ENCODE data around the gene SHISAL1. TPM values are rescaled to one million over a fixed set of nuclear protein-coding genes. Genes with fewer than 3 reads are reported as not detected.

The SHISAL1 gene
- total RNA-seq, 4 donors from 2014 or later: 6.6 to 20.4 (median 12.4) TPM

DNA sequence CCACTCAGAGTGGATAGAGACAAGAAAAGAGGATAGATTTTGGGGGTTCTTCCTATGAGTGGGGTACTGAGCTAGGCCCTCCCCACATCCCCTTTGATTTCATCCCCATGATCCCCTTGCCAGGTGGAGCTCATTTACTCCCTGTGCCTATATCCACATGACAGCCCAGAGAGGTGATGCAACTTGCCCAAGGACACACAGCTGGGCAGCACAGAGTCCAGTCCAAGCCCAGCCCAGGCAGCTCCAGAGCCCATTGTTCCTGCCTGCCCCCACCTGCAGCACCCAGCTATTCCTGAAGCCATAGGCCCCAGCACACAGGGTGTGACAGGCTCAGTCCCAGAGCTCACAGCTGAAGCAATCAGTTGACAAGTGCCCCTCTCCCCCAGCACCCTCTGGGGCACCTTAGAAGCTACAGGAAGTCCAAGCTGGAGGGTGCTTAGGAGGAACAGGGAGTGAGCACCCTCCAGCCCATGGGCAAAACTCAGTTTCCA is 41.7 kb downstream of the SHISAL1 start:
- no peak for TF ChIP-seq EP300 (IDR thresholded peaks at IDR 0.05)
- no peak for TF ChIP-seq POLR2A (IDR thresholded peaks at IDR 0.05; ENCODE audit: low read depth)
- no peak for TF ChIP-seq POLR2AphosphoS5 (IDR thresholded peaks at IDR 0.05)
- TF ChIP-seq, protein P1, sequence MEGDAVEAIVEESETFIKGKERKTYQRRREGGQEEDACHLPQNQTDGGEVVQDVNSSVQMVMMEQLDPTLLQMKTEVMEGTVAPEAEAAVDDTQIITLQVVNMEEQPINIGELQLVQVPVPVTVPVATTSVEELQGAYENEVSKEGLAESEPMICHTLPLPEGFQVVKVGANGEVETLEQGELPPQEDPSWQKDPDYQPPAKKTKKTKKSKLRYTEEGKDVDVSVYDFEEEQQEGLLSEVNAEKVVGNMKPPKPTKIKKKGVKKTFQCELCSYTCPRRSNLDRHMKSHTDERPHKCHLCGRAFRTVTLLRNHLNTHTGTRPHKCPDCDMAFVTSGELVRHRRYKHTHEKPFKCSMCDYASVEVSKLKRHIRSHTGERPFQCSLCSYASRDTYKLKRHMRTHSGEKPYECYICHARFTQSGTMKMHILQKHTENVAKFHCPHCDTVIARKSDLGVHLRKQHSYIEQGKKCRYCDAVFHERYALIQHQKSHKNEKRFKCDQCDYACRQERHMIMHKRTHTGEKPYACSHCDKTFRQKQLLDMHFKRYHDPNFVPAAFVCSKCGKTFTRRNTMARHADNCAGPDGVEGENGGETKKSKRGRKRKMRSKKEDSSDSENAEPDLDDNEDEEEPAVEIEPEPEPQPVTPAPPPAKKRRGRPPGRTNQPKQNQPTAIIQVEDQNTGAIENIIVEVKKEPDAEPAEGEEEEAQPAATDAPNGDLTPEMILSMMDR (IDR thresholded peaks at IDR 0.05): no peak
- intact Hi-C loops (cut with DNase I): no loop called here
- Histone ChIP-seq H3K4me3 (no peak overlapping the region), H3K27me3 (no peaks in the 10 kb centered on the region), H3K4me1 (peaks cover 0 to 17% (median 9%) of the 10 kb centered on the region in 4 donors), H3K9me3 (no peaks in the 10 kb centered on the region), H3K27ac (replicated peaks in 1 of 4) (no peak overlapping the region), H3K36me3 (peaks cover 0 to 2% (median 0%) of the 10 kb centered on the region in 4 donors)
- DNase-seq (ENCODE audit: extremely low spot score): no peak

DNA sequence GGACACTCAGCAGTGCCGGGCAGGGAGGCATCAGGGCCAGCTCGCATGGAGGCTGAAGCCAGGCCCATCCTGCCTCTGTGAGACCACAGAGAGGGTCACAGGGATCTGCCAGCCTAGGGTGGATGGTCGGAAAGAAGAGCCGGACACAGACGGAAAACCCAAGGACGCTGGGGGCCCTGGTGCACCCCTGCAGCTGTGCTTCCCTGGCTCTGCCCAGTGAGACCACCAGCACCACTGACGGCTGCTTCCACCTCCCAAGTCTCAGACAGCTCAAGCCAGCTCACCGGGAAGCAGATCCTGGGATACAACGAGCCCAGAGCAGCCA is 42.2 kb downstream of the SHISAL1 start:
- WGBS: 97% methylated on average over 5 of the region's 9 CpGs
- intact Hi-C loops (cut with DNase I): no loop called here

DNA sequence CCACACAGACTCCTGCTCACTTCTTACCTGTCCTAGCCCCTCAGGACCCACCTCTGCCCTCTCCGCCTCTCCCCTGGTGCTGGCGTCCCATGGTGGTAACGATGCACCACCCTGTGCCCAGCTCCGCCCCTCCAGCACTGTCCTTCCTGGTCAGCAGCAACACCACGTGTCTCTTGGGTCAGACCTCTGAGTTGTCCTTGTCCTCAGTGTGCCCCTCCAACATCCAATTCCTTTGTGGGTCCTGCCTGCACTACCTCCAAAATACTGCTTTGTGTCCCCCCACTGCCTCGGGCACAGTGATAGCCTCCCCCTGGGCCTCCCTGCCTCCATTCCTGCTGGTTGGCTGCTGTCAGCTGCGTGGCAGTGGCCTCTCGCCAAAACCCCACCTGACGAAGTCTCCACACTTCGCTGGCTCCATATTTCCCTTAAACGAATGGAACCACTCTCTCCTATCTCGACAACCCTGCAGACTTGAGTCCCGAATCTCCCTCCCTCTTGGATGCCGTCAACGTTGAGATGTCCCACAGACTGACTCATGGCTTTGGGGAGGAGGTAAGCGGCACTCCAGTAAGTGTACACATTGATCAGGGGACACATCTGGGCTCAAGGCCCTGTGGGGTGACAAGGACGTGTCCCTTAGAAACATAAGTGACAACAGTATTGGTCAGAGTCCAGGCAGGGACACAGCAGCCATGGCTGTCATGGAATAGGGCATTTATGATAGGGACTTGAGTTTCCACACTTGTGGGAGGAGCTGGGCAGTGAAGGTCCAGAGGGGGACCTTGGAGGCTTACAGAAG is 42.8 kb downstream of the SHISAL1 start:
- WGBS: 90% methylated on average over 17 of the region's 17 CpGs
- Histone ChIP-seq H3K36me3 (no peaks in the 10 kb centered on the region), H3K4me3 (no peak overlapping the region), H3K27me3 (no peaks in the 10 kb centered on the region), H3K9me3 (no peaks in the 10 kb centered on the region), H3K27ac (replicated peaks in 1 of 4) (no peak overlapping the region), H3K4me1 (peaks cover 0 to 17% (median 9%) of the 10 kb centered on the region in 4 donors)
- DNase-seq (ENCODE audit: extremely low spot score): no peak
- intact Hi-C loops (cut with DNase I): no loop called here
- TF ChIP-seq EP300 (IDR thresholded peaks at IDR 0.05): no peak
- TF ChIP-seq, protein P1 (IDR thresholded peaks at IDR 0.05): no peak
- no peak for TF ChIP-seq POLR2AphosphoS5 (IDR thresholded peaks at IDR 0.05)
- TF ChIP-seq POLR2A (IDR thresholded peaks at IDR 0.05; ENCODE audit: low read depth): no peak

More for the DNA sequence above, 42.2 kb downstream of the SHISAL1 start:
- Histone ChIP-seq H3K27ac (replicated peaks in 1 of 4) (no peak overlapping the region), H3K4me3 (no peak overlapping the region), H3K4me1 (peaks cover 0 to 17% (median 9%) of the 10 kb centered on the region in 4 donors), H3K27me3 (no peaks in the 10 kb centered on the region), H3K36me3 (peaks cover 0 to 2% (median 0%) of the 10 kb centered on the region in 4 donors), H3K9me3 (no peaks in the 10 kb centered on the region)
- DNase-seq (ENCODE audit: extremely low spot score): no peak
- TF ChIP-seq POLR2A (IDR thresholded peaks at IDR 0.05; ENCODE audit: low read depth): no peak
- TF ChIP-seq, protein P1 (IDR thresholded peaks at IDR 0.05): no peak

DNA sequence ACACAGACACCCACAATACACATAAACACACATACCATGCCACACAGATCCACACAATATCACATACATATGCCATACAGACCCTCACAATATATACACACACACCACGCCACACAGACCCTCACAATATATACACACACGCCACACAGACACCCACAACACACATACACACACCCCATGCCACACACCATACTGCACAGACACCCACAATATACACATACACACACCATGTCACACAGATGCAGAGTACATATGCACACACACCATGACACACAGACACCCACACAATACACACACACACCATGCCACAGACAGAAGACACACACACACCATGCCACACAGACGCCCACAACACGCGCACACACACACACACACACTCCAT is 43.6 kb downstream of the SHISAL1 start:
- no peak for DNase-seq (ENCODE audit: extremely low spot score)
- Histone ChIP-seq H3K36me3 (no peaks in the 10 kb centered on the region), H3K27ac (replicated peaks in 1 of 4) (no peak overlapping the region), H3K27me3 (no peaks in the 10 kb centered on the region), H3K4me3 (no peak overlapping the region), H3K9me3 (no peaks in the 10 kb centered on the region), H3K4me1 (peaks cover 0 to 17% (median 9%) of the 10 kb centered on the region in 4 donors)
- 82% methylated on average over 5 of the region's 5 CpGs for WGBS
- no peak for TF ChIP-seq POLR2AphosphoS5 (IDR thresholded peaks at IDR 0.05)
- intact Hi-C loops (cut with DNase I): no loop called here

DNA sequence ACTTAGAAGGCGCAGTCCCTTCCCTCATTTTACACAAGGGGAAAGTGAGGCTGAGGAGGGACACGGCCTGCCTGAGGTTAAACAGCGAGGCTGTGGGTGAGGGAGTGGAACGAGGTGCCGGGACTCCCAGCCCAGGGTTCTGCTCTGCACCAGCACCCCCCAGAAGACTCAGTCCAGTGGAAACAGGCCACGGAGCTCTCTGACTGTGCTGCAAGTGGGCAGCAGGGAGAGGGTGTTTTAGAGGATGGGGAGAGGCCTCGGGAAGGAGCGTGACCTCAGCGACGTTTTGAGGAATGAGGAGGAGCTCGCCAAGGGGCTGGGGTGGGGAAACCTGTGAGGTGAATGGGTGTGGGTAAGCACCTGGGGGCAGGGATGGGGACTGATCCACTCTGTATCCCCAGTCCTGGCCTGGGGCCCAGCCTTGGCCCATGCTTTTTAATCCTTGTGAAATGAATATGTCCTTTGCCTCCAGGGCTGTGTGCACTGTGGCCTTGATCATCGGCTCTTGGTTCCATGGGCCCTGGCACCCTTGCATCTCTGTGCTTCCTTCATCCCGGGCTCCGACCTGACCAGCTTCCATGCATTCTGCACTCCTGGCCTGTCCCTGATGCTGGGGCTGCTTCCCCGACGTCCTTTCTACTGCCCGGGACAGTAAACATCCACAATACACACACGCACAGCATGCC is 44.2 kb downstream of the SHISAL1 start:
- intact Hi-C loops (cut with DNase I): no loop called here
- H3K4me1 ChIP-seq: peaks cover 0 to 17% (median 9%) of the 10 kb centered on the region in 4 donors
- no peak for DNase-seq (ENCODE audit: extremely low spot score)
- no peaks in the 10 kb centered on the region for H3K36me3 ChIP-seq
- H3K27me3 ChIP-seq: no peaks in the 10 kb centered on the region
- H3K27ac ChIP-seq (replicated peaks in 1 of 4): no peak overlapping the region
- no peak overlapping the region for H3K4me3 ChIP-seq
- TF ChIP-seq EP300 (IDR thresholded peaks at IDR 0.05) (no peak), POLR2AphosphoS5 (IDR thresholded peaks at IDR 0.05) (no peak), POLR2A (IDR thresholded peaks at IDR 0.05; ENCODE audit: low read depth) (no peak)
- TF ChIP-seq, protein P1 (IDR thresholded peaks at IDR 0.05): no peak
- H3K9me3 ChIP-seq: no peaks in the 10 kb centered on the region
- WGBS: 93% methylated on average over 18 of the region's 18 CpGs
